Measurements from ENCODE around the gene CCDC12. TPM values are rescaled to one million over a fixed set of nuclear protein-coding genes. Genes with fewer than 3 reads are reported as not detected.
A peak's percentile ranks its signal among the peaks of the same experiment; 100 is the strongest.

CCDC12 gene
- total and polyA plus RNA-seq, 2 of the 13 experiments (the other 11 are each of a cell fraction or from before 2014, with no cell fraction given): 30.1 to 49.5 TPM

DNA sequence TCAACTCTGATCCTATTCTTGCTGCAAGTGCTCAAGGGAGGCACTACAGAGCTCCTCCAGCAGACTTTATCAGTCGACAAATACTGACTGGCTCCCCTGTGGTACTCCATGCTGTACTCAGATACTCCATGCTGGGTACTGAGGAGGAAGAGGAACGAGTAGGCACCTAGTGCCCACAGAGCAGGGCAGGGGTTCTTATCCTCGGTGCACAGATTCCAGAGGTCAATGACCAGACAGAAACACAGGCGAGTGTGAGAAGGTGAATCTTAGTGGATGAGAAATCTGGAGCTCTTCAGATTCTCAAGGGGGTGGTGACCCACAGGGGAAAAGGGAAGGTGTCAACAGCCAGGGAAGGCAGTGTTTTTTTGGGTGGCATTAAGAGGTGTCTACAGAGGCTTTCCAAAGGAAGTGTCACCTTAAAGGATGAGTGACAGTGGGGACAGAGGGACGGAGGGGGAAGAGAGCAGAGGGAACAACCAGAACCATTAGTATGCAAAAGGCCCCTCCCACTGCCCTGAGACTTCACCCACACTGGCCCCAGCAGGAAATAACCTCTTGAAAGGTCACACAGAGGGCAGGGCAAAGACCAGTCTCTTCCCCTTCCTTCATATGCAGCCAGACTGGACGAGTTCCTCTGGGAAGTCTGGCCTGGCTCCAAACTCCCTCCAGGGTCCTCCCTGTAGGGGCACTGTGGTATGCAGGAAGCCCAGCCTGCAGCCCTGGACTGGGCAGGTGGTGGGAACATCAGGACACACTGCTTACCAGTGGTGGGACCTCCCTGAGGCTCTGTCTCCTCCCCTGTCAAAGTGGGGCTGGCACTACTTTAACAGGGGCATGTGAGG lies 27.5 kb downstream of the CCDC12 start (continued):
- TF ChIP-seq, protein P1, sequence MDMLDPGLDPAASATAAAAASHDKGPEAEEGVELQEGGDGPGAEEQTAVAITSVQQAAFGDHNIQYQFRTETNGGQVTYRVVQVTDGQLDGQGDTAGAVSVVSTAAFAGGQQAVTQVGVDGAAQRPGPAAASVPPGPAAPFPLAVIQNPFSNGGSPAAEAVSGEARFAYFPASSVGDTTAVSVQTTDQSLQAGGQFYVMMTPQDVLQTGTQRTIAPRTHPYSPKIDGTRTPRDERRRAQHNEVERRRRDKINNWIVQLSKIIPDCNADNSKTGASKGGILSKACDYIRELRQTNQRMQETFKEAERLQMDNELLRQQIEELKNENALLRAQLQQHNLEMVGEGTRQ (IDR thresholded peaks at IDR 0.05; ENCODE audit: low read depth, low read length): no peak
- TF ChIP-seq, protein P1 (CRISPR knock-in tag; IDR thresholded peaks at IDR 0.05; ENCODE audit: borderline replicate concordance): no peak
- no peak for TF ChIP-seq ZFAT (CRISPR knock-in tag; conservative IDR thresholded peaks at IDR 0.05)
- peak; percentile 73; the same call in 1 of the 2 replicates for TF ChIP-seq ELF3 (CRISPR knock-in tag; IDR thresholded peaks at IDR 0.05)
- TF ChIP-seq, protein P2, sequence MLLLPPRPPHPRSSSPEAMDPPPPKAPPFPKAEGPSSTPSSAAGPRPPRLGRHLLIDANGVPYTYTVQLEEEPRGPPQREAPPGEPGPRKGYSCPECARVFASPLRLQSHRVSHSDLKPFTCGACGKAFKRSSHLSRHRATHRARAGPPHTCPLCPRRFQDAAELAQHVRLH (CRISPR knock-in tag; IDR thresholded peaks at IDR 0.05; ENCODE audit: borderline replicate concordance, low read depth): 0 out of 2 replicates have a peak, but pooled peaks have one; percentile 42
- TF ChIP-seq TEAD3 (CRISPR knock-in tag; optimal IDR thresholded peaks at IDR 0.05; ENCODE audit: borderline replicate concordance): peak; percentile 61
- 0 out of 2 replicates have a peak, but pooled peaks have one; percentile 28 for TF ChIP-seq PITX1 (CRISPR knock-in tag; IDR thresholded peaks at IDR 0.05)
- no peak for TF ChIP-seq LCORL (IDR thresholded peaks at IDR 0.05)
- peak; percentile 48; the same call in 1 of the 2 replicates for TF ChIP-seq LCORL (CRISPR knock-in tag; IDR thresholded peaks at IDR 0.05)
- peak; percentile 46; the same call in 1 of the 2 replicates for TF ChIP-seq ISL2 (CRISPR knock-in tag; IDR thresholded peaks at IDR 0.05)
- TF ChIP-seq, protein P3, sequence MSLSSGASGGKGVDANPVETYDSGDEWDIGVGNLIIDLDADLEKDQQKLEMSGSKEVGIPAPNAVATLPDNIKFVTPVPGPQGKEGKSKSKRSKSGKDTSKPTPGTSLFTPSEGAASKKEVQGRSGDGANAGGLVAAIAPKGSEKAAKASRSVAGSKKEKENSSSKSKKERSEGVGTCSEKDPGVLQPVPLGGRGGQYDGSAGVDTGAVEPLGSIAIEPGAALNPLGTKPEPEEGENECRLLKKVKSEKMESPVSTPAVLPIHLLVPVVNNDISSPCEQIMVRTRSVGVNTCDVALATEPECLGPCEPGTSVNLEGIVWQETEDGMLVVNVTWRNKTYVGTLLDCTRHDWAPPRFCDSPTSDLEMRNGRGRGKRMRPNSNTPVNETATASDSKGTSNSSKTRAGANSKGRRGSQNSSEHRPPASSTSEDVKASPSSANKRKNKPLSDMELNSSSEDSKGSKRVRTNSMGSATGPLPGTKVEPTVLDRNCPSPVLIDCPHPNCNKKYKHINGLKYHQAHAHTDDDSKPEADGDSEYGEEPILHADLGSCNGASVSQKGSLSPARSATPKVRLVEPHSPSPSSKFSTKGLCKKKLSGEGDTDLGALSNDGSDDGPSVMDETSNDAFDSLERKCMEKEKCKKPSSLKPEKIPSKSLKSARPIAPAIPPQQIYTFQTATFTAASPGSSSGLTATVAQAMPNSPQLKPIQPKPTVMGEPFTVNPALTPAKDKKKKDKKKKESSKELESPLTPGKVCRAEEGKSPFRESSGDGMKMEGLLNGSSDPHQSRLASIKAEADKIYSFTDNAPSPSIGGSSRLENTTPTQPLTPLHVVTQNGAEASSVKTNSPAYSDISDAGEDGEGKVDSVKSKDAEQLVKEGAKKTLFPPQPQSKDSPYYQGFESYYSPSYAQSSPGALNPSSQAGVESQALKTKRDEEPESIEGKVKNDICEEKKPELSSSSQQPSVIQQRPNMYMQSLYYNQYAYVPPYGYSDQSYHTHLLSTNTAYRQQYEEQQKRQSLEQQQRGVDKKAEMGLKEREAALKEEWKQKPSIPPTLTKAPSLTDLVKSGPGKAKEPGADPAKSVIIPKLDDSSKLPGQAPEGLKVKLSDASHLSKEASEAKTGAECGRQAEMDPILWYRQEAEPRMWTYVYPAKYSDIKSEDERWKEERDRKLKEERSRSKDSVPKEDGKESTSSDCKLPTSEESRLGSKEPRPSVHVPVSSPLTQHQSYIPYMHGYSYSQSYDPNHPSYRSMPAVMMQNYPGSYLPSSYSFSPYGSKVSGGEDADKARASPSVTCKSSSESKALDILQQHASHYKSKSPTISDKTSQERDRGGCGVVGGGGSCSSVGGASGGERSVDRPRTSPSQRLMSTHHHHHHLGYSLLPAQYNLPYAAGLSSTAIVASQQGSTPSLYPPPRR (CRISPR knock-in tag; IDR thresholded peaks at IDR 0.05; ENCODE audit: borderline replicate concordance): peak; percentile 21; the same call in 1 of the 2 replicates
- TF ChIP-seq MED13 (CRISPR knock-in tag; IDR thresholded peaks at IDR 0.05): no peak
- TF ChIP-seq, protein P4, sequence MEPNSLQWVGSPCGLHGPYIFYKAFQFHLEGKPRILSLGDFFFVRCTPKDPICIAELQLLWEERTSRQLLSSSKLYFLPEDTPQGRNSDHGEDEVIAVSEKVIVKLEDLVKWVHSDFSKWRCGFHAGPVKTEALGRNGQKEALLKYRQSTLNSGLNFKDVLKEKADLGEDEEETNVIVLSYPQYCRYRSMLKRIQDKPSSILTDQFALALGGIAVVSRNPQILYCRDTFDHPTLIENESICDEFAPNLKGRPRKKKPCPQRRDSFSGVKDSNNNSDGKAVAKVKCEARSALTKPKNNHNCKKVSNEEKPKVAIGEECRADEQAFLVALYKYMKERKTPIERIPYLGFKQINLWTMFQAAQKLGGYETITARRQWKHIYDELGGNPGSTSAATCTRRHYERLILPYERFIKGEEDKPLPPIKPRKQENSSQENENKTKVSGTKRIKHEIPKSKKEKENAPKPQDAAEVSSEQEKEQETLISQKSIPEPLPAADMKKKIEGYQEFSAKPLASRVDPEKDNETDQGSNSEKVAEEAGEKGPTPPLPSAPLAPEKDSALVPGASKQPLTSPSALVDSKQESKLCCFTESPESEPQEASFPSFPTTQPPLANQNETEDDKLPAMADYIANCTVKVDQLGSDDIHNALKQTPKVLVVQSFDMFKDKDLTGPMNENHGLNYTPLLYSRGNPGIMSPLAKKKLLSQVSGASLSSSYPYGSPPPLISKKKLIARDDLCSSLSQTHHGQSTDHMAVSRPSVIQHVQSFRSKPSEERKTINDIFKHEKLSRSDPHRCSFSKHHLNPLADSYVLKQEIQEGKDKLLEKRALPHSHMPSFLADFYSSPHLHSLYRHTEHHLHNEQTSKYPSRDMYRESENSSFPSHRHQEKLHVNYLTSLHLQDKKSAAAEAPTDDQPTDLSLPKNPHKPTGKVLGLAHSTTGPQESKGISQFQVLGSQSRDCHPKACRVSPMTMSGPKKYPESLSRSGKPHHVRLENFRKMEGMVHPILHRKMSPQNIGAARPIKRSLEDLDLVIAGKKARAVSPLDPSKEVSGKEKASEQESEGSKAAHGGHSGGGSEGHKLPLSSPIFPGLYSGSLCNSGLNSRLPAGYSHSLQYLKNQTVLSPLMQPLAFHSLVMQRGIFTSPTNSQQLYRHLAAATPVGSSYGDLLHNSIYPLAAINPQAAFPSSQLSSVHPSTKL (CRISPR knock-in tag; IDR thresholded peaks at IDR 0.05): peak; percentile 69
- peak; percentile 62 for TF ChIP-seq SALL1 (CRISPR knock-in tag; IDR thresholded peaks at IDR 0.05)
- peak; percentile 95 for TF ChIP-seq NR2F6 (IDR thresholded peaks at IDR 0.05)
- peak; percentile 90 for TF ChIP-seq NR2F6 (CRISPR knock-in tag; IDR thresholded peaks at IDR 0.05)
